CD8-positive, alpha-beta memory T cell (primary cell): ENCODE data around the gene GXYLT2. TPM values are rescaled to one million over a fixed set of nuclear protein-coding genes. Genes with fewer than 3 reads are reported as not detected.

ENCODE experiments used
- CTCF ChIA-PET: fragments of 350-600 bp; sonication (Branson Sonifier 250); formaldehyde crosslinking; loops from one replicate; lab custom pipeline; 2021; ENCODE audit warnings: antibody characterized with exemption; lab: Charles Lee
- POLR2A ChIA-PET: fragments of 350-600 bp; sonication (Branson Sonifier 250); formaldehyde crosslinking; loops from one replicate; lab custom pipeline; 2021; ENCODE audit warnings: antibody characterized with exemption; lab: Charles Lee
- DNase-seq, 5 donors: peaks; one replicate each; pipeline versions ENCODE4 v3.0.0 to v3.0.0-alpha.2; 2020 to 2022; ENCODE audit warnings: mixed read lengths in 1 of 5
- H3K27ac ChIP-seq: one replicate; pipeline ENCODE4 v1.7.0; 2013; ENCODE audit warnings: low read depth, mild to moderate bottlenecking, low read length, moderate library complexity
- H3K27me3 ChIP-seq: 2 replicates; pipeline ENCODE4 v1.7.0; 2013; ENCODE audit warnings: low read length, mild to moderate bottlenecking; ENCODE audit not compliant: insufficient read depth, poor library complexity, severe bottlenecking
- H3K36me3 ChIP-seq: 2 replicates; pipeline ENCODE4 v1.7.0; 2013; ENCODE audit warnings: mild to moderate bottlenecking, low read length, moderate library complexity; ENCODE audit not compliant: insufficient read depth
- H3K4me1 ChIP-seq: 2 replicates; pipeline ENCODE4 v1.7.0; 2013; ENCODE audit warnings: mild to moderate bottlenecking, low read length, moderate library complexity; ENCODE audit not compliant: insufficient read depth
- H3K4me3 ChIP-seq: 2 replicates; pipeline ENCODE4 v1.7.0; 2013; ENCODE audit warnings: mild to moderate bottlenecking, low read length
- H3K9me3 ChIP-seq: 2 replicates; pipeline ENCODE4 v1.7.0; 2013; ENCODE audit warnings: mild to moderate bottlenecking, low read length
- H3K27ac Mint-ChIP-seq, 8 donors: one replicate each; pipeline ENCODE4 v1.8.0; 2020 to 2021; ENCODE audit warnings: mixed read lengths in 8 of 8, mild to moderate bottlenecking in 6 of 8, inconsistent platforms in 3 of 8, moderate library complexity in 3 of 8
- H3K27me3 Mint-ChIP-seq, 2 donors: one replicate each; pipeline ENCODE4 v1.8.0; 2020 to 2021; ENCODE audit warnings: mixed read lengths in 2 of 2, mild to moderate bottlenecking in 1 of 2, moderate library complexity in 1 of 2
- H3K36me3 Mint-ChIP-seq, 3 donors: one replicate each; pipeline ENCODE4 v1.8.0; 2020 to 2021; ENCODE audit warnings: mixed read lengths in 3 of 3, inconsistent platforms in 1 of 3, mild to moderate bottlenecking in 1 of 3
- H3K4me1 Mint-ChIP-seq, 3 donors: one replicate each; pipeline ENCODE4 v1.8.0; 2020 to 2021; ENCODE audit warnings: mixed read lengths in 3 of 3, inconsistent platforms in 1 of 3, mild to moderate bottlenecking in 1 of 3
- H3K4me3 Mint-ChIP-seq, 7 donors: one replicate each; pipeline ENCODE4 v1.8.0; 2020 to 2021; ENCODE audit warnings: mixed read lengths in 7 of 7, mild to moderate bottlenecking in 6 of 7, moderate library complexity in 4 of 7, inconsistent platforms in 2 of 7
- H3K9me3 Mint-ChIP-seq, 5 donors: one replicate each; pipeline ENCODE4 v1.8.0; 2020 to 2022; ENCODE audit warnings: mixed read lengths in 5 of 5, mild to moderate bottlenecking in 3 of 5, moderate library complexity in 2 of 5, inconsistent platforms in 1 of 5
- polyA plus RNA-seq: library from polyadenylated mRNA; unstranded; fragments of 300-500 nt; fragmentation: Illumina TruSeq; gene quantifications from one replicate; pipeline ENCODE4 v1.2.3, GENCODE V29; 2021
- total RNA-seq, 2 experiments: library from RNA; stranded (reverse); gene quantifications; one replicate each; pipeline ENCODE4 v1.2.3, GENCODE V29; 2021

GXYLT2 gene
- total and polyA plus RNA-seq, 3 experiments from 2014 or later: not detected

- peaks cover 0 to 4% (median 0%) of the 10 kb centered on the region in 3 donors for H3K36me3 Mint-ChIP-seq
- DNase-seq: peak in 1 of 5 donors; percentile 7
- peaks cover 26% of the 10 kb centered on the region for H3K27me3 ChIP-seq
Measured at GRCh38 chr3:72888546-72889309, 882 bp downstream of the GXYLT2 start.

GRCh38 chr3:72889310-72890165 lies 1.7 kb downstream of the GXYLT2 start:
- peaks cover 42 to 82% of the 10 kb centered on the region in 2 donors for H3K27me3 Mint-ChIP-seq
- H3K27ac Mint-ChIP-seq: peak overlapping the region in 1 of 8 donors; percentile 39
- peaks cover 26% of the 10 kb centered on the region for H3K27me3 ChIP-seq
- peaks cover 7% of the 10 kb centered on the region for H3K4me1 ChIP-seq
- peaks cover 11 to 18% (median 15%) of the 10 kb centered on the region in 3 donors for H3K4me1 Mint-ChIP-seq
- DNase-seq: no peak
- no peaks in the 10 kb centered on the region for H3K9me3 ChIP-seq
- H3K36me3 ChIP-seq: no peaks in the 10 kb centered on the region
- H3K27ac ChIP-seq: no peak overlapping the region
- H3K4me3 Mint-ChIP-seq: peak overlapping the region in 4 of 7 donors; percentile 30 to 52 (median 37)
- no peaks in the 10 kb centered on the region for H3K9me3 Mint-ChIP-seq
- ChIA-PET POLR2A (no interaction called here), CTCF (interaction anchor here (0.7 kb wide), 1 partner anchor 239 kb away, joined by 3 read pairs; no protein-coding TSS in a partner anchor)
- no peak overlapping the region for H3K4me3 ChIP-seq
- no peaks in the 10 kb centered on the region for H3K36me3 Mint-ChIP-seq

More at GRCh38 chr3:72888546-72889309, 882 bp downstream of the GXYLT2 start:
- H3K27me3 Mint-ChIP-seq: peaks cover 39 to 84% of the 10 kb centered on the region in 2 donors
- H3K4me1 Mint-ChIP-seq: peaks cover 11 to 18% (median 15%) of the 10 kb centered on the region in 3 donors
- peaks cover 0 to 4% (median 0%) of the 10 kb centered on the region in 5 donors for H3K9me3 Mint-ChIP-seq
- no peak overlapping the region for H3K27ac Mint-ChIP-seq
- ChIA-PET CTCF (no interaction called here), POLR2A (no interaction called here)
- Histone ChIP-seq H3K4me3 (no peak overlapping the region), H3K36me3 (no peaks in the 10 kb centered on the region), H3K9me3 (no peaks in the 10 kb centered on the region), H3K27ac (no peak overlapping the region), H3K4me1 (peaks cover 7% of the 10 kb centered on the region)
- peak overlapping the region in 6 of 7 donors; percentile 30 to 55 (median 52) for H3K4me3 Mint-ChIP-seq

DNA sequence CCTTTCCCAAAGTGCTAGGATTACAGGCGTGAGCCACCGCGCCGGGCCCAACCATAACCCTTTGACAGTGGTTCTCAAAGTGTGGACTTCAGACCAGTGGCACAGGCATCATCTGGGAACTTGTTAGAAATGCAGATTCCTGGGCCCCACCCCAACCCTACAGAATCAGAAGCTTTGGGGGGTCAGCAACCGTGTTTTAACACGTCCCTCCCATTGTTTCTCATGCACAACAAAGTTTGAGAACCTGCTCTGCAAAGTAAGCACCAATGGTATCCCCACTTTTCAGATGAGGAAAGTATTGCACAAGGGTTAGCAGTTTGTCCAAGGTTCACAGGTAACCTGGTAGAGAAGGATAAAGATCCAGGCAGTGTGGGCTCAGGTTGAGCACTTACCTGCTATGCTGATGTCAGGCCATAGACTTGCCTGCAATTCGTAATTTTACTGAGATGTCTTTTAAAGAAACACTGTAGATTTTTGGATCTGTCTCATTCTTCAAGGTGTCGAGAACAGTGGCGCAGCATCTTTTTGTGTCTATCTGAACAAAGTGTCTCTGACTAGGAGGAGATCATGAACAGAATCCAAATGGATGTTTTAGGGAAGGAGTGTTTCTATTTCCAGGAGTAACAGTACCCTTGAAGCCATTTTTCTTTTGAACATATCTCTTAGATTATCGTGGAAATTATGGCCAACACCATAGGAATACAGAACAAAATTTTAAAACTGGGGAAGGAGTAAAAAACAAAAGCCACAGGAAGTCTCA lies 2.5 kb downstream of the GXYLT2 start:
- Histone ChIP-seq H3K9me3 (no peaks in the 10 kb centered on the region), H3K4me1 (peaks cover 7% of the 10 kb centered on the region), H3K4me3 (no peak overlapping the region), H3K36me3 (no peaks in the 10 kb centered on the region), H3K27ac (no peak overlapping the region), H3K27me3 (peaks cover 32% of the 10 kb centered on the region)
- Mint-ChIP-seq H3K9me3 (peaks cover 0 to 2% (median 0%) of the 10 kb centered on the region in 5 donors), H3K4me3 (peak overlapping the region in 1 of 7 donors; percentile 44), H3K27me3 (peaks cover 37 to 81% of the 10 kb centered on the region in 2 donors), H3K36me3 (no peaks in the 10 kb centered on the region), H3K27ac (peak overlapping the region in 1 of 8 donors; percentile 39), H3K4me1 (peaks cover 11 to 18% (median 15%) of the 10 kb centered on the region in 3 donors)
- CTCF ChIA-PET: interaction anchor here (0.7 kb wide), 1 partner anchor 240 kb away, joined by 3 read pairs; no protein-coding TSS in a partner anchor
- DNase-seq: no peak
- POLR2A ChIA-PET: no interaction called here

GRCh38 chr3:72891053-72891855 lies 3.4 kb downstream of the GXYLT2 start:
- Mint-ChIP-seq H3K27ac (no peak overlapping the region), H3K36me3 (no peaks in the 10 kb centered on the region), H3K27me3 (peaks cover 34 to 77% of the 10 kb centered on the region in 2 donors), H3K4me1 (peaks cover 11 to 18% (median 15%) of the 10 kb centered on the region in 3 donors), H3K4me3 (no peak overlapping the region), H3K9me3 (peaks cover 0 to 2% (median 0%) of the 10 kb centered on the region in 5 donors)
- CTCF ChIA-PET: no interaction called here
- Histone ChIP-seq H3K9me3 (no peaks in the 10 kb centered on the region), H3K4me3 (no peak overlapping the region), H3K36me3 (no peaks in the 10 kb centered on the region), H3K27me3 (peaks cover 29% of the 10 kb centered on the region), H3K4me1 (peaks cover 7% of the 10 kb centered on the region), H3K27ac (no peak overlapping the region)
- no peak for DNase-seq
- POLR2A ChIA-PET: no interaction called here

DNA sequence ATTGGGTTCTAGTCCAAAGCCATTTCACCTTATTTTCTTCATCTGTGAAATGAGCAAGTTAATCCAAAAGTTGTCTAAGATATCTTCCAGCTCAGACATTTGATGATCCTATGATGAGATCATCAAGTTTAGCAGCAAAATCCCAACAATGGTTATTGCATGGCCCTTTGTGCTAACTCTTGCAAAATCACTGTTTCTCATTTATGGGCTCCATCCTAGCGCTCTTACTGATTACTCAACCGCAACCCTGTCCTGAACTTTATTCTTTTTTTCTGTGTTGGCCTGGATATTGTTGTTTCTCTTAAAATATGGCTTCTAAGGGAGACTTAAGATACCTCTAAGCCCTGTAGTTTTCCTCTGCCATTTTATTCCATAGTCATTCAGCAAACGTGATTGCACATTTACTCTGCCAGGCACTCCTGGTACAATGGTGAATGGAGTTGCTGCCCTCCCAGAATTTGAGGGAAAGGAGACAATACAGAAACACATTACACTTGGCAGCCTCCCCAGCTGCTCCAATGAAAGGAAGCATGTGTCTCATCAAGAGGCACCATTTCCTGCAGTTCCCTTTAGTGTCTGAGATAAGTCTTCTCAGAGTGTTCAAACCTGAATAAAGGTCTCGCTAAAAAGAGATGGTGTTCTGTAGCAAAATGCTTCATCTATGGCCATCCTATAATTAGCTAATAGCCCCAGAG lies 4.4 kb downstream of the GXYLT2 start:
- Mint-ChIP-seq H3K27me3 (peaks cover 26 to 73% of the 10 kb centered on the region in 2 donors), H3K27ac (no peak overlapping the region), H3K36me3 (no peaks in the 10 kb centered on the region), H3K9me3 (peaks cover 0 to 2% (median 0%) of the 10 kb centered on the region in 5 donors), H3K4me1 (peaks cover 6 to 17% (median 15%) of the 10 kb centered on the region in 3 donors), H3K4me3 (no peak overlapping the region)
- H3K27me3 ChIP-seq: peaks cover 21% of the 10 kb centered on the region
- H3K36me3 ChIP-seq: no peaks in the 10 kb centered on the region
- H3K4me3 ChIP-seq: no peak overlapping the region
- no peak overlapping the region for H3K27ac ChIP-seq
- POLR2A ChIA-PET: no interaction called here
- CTCF ChIA-PET: no interaction called here
- DNase-seq: no peak
- peaks cover 6% of the 10 kb centered on the region for H3K4me1 ChIP-seq
- H3K9me3 ChIP-seq: no peaks in the 10 kb centered on the region

DNA sequence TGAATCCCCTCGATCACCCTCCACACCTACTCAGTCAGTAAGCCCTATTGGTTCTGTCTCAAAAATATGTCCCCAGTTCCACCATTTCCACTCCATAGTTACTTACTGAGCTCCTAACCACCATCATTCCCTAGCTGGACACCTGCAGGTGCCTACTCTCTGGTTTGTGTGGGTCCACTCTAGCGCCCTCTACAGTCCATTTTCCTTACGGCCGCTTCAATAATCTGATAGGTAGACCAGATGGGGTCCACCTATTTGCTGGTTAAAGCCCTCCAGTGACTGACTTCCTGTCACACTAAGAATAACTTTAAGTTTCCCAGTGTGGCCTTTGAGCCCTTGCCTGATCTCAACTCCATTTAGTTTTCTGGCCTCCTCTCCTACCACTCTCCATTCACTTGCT lies 5.0 kb downstream of the GXYLT2 start:
- Mint-ChIP-seq H3K9me3 (peaks cover 0 to 2% (median 0%) of the 10 kb centered on the region in 5 donors), H3K27ac (no peak overlapping the region), H3K4me1 (peaks cover 0 to 11% (median 11%) of the 10 kb centered on the region in 3 donors), H3K36me3 (no peaks in the 10 kb centered on the region), H3K4me3 (peak overlapping the region in 1 of 7 donors; percentile 8), H3K27me3 (peaks cover 21 to 67% of the 10 kb centered on the region in 2 donors)
- H3K9me3 ChIP-seq: no peaks in the 10 kb centered on the region
- no peak overlapping the region for H3K4me3 ChIP-seq
- no peak for DNase-seq
- H3K4me1 ChIP-seq: no peaks in the 10 kb centered on the region
- CTCF ChIA-PET: no interaction called here
- no peaks in the 10 kb centered on the region for H3K36me3 ChIP-seq
- no peak overlapping the region for H3K27ac ChIP-seq
- POLR2A ChIA-PET: no interaction called here
- H3K27me3 ChIP-seq: peaks cover 16% of the 10 kb centered on the region
